ENCODE results near the gene TBC1D14. TPM values are rescaled to one million over a fixed set of nuclear protein-coding genes. Genes with fewer than 3 reads are reported as not detected.

The TBC1D14 gene
- total and polyA plus RNA-seq, 9 of the 15 experiments (the other 6 are each of a cell fraction or from before 2014, with no cell fraction given) = 2.1 to 59.6 (median 44.8) TPM

DNA sequence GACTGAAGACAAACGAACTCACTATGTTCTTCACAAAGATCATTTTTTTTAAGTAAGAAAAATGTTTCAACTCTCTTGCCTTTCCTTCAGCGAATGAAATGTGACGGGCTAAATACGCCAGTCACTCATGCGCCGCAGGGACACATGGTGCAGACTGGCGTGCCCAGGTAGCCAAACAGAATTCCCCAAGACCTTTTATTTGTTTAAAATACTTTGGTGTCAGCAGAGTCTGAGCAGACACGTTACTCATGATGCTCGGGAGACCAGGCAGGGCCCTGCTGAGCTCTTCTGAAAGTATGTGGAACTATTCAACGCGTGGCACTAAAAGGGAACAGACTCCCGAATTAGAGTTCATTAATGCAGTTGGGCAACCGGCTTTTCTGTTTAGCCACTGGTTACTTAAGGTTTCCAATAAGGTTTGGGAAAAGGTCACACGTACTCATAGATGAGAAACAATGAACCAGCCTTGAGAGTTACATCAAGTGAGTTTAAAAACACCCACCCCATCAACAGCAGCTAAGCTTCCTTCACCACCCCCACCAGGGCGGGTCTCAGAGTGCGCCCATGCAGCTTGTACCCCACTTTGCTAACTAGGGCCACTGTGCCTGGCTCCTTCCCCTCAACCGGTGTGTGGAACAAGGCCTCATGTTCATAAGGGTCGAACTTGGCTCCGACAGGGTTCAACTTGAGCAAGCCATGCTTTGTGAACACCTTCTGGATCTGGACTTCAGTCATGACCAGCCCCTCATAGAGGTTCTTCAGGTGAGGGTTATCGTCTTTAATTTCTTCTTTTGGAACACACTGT lies 150.9 kb downstream of the TBC1D14 start (continued):
- TF ChIP-seq MAZ (CRISPR knock-in tag; conservative IDR thresholded peaks at IDR 0.05 in 1 of 2, IDR thresholded peaks at IDR 0.05 in 1 of 2) (no peak), MTA1 (IDR thresholded peaks at IDR 0.05; ENCODE audit: borderline replicate concordance) (no peak), ZNF311 (CRISPR knock-in tag; IDR thresholded peaks at IDR 0.05) (no peak), HDAC3 (IDR thresholded peaks at IDR 0.05; ENCODE audit: borderline replicate concordance, partially characterized antibody) (no peak), SMARCC2 (IDR thresholded peaks at IDR 0.05; ENCODE audit: low read depth) (no peak)
- TF ChIP-seq, protein P1, sequence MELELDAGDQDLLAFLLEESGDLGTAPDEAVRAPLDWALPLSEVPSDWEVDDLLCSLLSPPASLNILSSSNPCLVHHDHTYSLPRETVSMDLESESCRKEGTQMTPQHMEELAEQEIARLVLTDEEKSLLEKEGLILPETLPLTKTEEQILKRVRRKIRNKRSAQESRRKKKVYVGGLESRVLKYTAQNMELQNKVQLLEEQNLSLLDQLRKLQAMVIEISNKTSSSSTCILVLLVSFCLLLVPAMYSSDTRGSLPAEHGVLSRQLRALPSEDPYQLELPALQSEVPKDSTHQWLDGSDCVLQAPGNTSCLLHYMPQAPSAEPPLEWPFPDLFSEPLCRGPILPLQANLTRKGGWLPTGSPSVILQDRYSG (tag; conservative IDR thresholded peaks at IDR 0.05; ENCODE audit: low read depth) = no peak
- TF ChIP-seq, protein P2, sequence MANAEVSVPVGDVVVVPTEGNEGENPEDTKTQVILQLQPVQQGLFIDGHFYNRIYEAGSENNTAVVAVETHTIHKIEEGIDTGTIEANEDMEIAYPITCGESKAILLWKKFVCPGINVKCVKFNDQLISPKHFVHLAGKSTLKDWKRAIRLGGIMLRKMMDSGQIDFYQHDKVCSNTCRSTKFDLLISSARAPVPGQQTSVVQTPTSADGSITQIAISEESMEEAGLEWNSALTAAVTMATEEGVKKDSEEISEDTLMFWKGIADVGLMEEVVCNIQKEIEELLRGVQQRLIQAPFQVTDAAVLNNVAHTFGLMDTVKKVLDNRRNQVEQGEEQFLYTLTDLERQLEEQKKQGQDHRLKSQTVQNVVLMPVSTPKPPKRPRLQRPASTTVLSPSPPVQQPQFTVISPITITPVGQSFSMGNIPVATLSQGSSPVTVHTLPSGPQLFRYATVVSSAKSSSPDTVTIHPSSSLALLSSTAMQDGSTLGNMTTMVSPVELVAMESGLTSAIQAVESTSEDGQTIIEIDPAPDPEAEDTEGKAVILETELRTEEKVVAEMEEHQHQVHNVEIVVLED (CRISPR knock-in tag; IDR thresholded peaks at IDR 0.05) = no peak

All from K562 (cell line).